IPS-20b (cell line): ENCODE data around the gene HES7.
A peak's percentile ranks its signal among the peaks of the same experiment; 100 is the strongest.

ENCODE experiments used
- H3K27ac ChIP-seq: one replicate; pipeline ENCODE4 v1.5.1; 2013; ENCODE audit warnings: low read length
- H3K27me3 ChIP-seq: 2 replicates; pipeline ENCODE4 v1.6.1; 2013; ENCODE audit warnings: mild to moderate bottlenecking, low read length, inconsistent platforms; ENCODE audit not compliant: insufficient read depth
- H3K36me3 ChIP-seq: 2 replicates; pipeline ENCODE4 v1.6.1; 2013; ENCODE audit warnings: low read depth, mild to moderate bottlenecking, inconsistent platforms, low read length, moderate library complexity; ENCODE audit not compliant: insufficient read depth
- H3K4me1 ChIP-seq: 2 replicates; pipeline ENCODE4 v1.6.1; 2013; ENCODE audit warnings: mild to moderate bottlenecking, control low read depth, inconsistent platforms, low read length, moderate library complexity; ENCODE audit not compliant: insufficient read depth
- H3K4me3 ChIP-seq: 2 replicates; pipeline ENCODE4 v1.5.1; 2013; ENCODE audit warnings: mild to moderate bottlenecking, low read length, inconsistent platforms
- H3K9ac ChIP-seq: 2 replicates; pipeline ENCODE4 v1.6.1; 2013; ENCODE audit warnings: low read depth, mild to moderate bottlenecking, inconsistent platforms, low read length, moderate library complexity
- H3K9me3 ChIP-seq: 2 replicates; pipeline ENCODE4 v1.6.1; 2013; ENCODE audit warnings: mild to moderate bottlenecking, low read depth, low read length, inconsistent platforms; ENCODE audit not compliant: insufficient read depth

Gene HES7

DNA sequence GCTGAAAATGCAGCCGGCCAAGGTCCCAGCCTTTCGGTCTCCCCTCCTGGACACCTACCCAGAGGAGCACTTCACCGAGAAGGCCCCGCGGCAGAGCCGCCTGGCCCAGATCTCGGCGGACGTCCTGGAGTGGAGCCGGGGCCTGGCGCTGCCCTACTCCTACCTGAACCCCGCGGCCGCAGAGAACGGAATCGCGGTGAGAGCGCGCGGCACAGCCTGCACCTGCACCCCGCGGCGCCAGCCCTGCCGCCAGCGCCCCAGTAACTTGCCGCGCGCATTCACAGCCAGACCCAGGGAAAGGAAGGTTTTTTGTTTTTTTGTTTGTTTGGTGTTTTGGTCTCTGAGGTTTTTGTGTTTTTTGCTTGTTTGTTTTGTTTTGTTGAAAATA, 51.6 kb downstream of the HES7 start:
- H3K27me3 ChIP-seq = peaks cover 98% of the 10 kb centered on the region
- H3K9me3 ChIP-seq = no peaks in the 10 kb centered on the region
- H3K9ac ChIP-seq = no peak overlapping the region
- peak overlapping the region; percentile 64 for H3K4me3 ChIP-seq
- no peak overlapping the region for H3K27ac ChIP-seq
- no peaks in the 10 kb centered on the region for H3K36me3 ChIP-seq
- no peaks in the 10 kb centered on the region; the same call in 1 of the 2 replicates for H3K4me1 ChIP-seq

DNA sequence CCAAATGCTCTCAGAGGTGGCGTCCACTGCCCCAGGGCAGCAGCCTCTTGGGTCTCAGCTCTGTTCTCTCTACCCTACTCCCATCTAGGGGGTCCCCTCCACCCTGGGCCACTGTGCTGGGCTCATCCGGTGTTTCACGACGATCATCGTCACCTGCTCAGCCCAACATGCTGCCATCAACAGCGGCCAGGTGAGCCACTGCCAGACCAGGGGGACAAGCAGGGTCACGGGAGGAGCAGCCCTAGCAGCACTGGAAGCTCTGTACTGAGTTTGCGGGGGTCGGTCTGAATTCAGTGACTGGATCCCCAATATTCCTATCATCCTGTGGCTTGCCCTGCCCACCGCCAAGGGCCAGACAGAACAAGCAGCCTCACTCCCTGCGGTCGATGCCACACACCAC, 52.4 kb downstream of the HES7 start:
- H3K9me3 ChIP-seq = no peaks in the 10 kb centered on the region
- no peak overlapping the region for H3K27ac ChIP-seq
- no peak overlapping the region for H3K4me3 ChIP-seq
- H3K27me3 ChIP-seq = peaks cover 95% of the 10 kb centered on the region
- H3K36me3 ChIP-seq = no peaks in the 10 kb centered on the region
- no peak overlapping the region for H3K9ac ChIP-seq
- H3K4me1 ChIP-seq = no peaks in the 10 kb centered on the region; the same call in 1 of the 2 replicates
